SK-N-SH (cell line): ENCODE results near the gene CDCP2.

Experiments used
- CHD2 ChIP-seq: fragments of 150-350 bp; IDR thresholded peaks from 2 replicates; pipeline ENCODE4 v1.6.1; 2018; ENCODE audit warnings: low read length; ENCODE audit not compliant: partially characterized antibody
- RAD21 ChIP-seq: IDR thresholded peaks from 2 replicates; pipeline ENCODE4 v1.6.1; 2012; ENCODE audit warnings: mild to moderate bottlenecking, low read length
- TEAD4 ChIP-seq: IDR thresholded peaks from 2 replicates; pipeline ENCODE4 v1.4.0; 2012; ENCODE audit warnings: mild to moderate bottlenecking, borderline replicate concordance; ENCODE audit not compliant: insufficient read depth
- TF ChIP-seq, protein P1 (sequence below): fragments of 200-600 bp; sonication (generic); IDR thresholded peaks from 2 replicates; pipeline ENCODE4 v1.6.1; 2017; ENCODE audit warnings: antibody characterized with exemption, mild to moderate bottlenecking, moderate library complexity
- TF ChIP-seq, protein P2 (sequence below): IDR thresholded peaks from 2 replicates; pipeline ENCODE4 v1.4.0; 2012; ENCODE audit warnings: low read depth

- TF ChIP-seq TEAD4: no peak
- TF ChIP-seq RAD21: no peak
- TF ChIP-seq, protein P1, sequence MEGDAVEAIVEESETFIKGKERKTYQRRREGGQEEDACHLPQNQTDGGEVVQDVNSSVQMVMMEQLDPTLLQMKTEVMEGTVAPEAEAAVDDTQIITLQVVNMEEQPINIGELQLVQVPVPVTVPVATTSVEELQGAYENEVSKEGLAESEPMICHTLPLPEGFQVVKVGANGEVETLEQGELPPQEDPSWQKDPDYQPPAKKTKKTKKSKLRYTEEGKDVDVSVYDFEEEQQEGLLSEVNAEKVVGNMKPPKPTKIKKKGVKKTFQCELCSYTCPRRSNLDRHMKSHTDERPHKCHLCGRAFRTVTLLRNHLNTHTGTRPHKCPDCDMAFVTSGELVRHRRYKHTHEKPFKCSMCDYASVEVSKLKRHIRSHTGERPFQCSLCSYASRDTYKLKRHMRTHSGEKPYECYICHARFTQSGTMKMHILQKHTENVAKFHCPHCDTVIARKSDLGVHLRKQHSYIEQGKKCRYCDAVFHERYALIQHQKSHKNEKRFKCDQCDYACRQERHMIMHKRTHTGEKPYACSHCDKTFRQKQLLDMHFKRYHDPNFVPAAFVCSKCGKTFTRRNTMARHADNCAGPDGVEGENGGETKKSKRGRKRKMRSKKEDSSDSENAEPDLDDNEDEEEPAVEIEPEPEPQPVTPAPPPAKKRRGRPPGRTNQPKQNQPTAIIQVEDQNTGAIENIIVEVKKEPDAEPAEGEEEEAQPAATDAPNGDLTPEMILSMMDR: no peak
- TF ChIP-seq, protein P2, sequence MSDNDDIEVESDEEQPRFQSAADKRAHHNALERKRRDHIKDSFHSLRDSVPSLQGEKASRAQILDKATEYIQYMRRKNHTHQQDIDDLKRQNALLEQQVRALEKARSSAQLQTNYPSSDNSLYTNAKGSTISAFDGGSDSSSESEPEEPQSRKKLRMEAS: no peak
- TF ChIP-seq CHD2: no peak
Measured at GRCh38 chr1:54167422-54168139, 14.8 kb upstream of the CDCP2 start.
